Mesenchymal stem cell (in vitro differentiated cells and primary cell): ENCODE measurements around the gene PRKCA.

Source experiments
- DNase-seq: peaks from one replicate; pipeline ENCODE4 v3.0.0-alpha.2; 2013
- H2AFZ ChIP-seq: one replicate; pipeline ENCODE4 v1.6.1; 2013; ENCODE audit warnings: low read depth, mild to moderate bottlenecking, control low read depth, inconsistent platforms, low read length, moderate library complexity
- H2AK5ac ChIP-seq: 2 replicates; pipeline ENCODE4 v1.6.1; 2013; ENCODE audit warnings: low read length, moderate library complexity, mild to moderate bottlenecking, inconsistent platforms; ENCODE audit not compliant: severe bottlenecking
- H2BK120ac ChIP-seq: one replicate; pipeline ENCODE4 v1.6.1; 2013; ENCODE audit warnings: low read depth, mild to moderate bottlenecking, inconsistent platforms, low read length, moderate library complexity
- H2BK12ac ChIP-seq, 2 experiments: one replicate each; pipeline ENCODE4 v1.6.1; 2013; ENCODE audit warnings: inconsistent platforms in 2 of 2, low read length in 2 of 2, mild to moderate bottlenecking in 2 of 2, moderate library complexity in 2 of 2, control low read depth in 1 of 2
- H2BK15ac ChIP-seq: one replicate; pipeline ENCODE4 v1.6.1; 2013; ENCODE audit warnings: mild to moderate bottlenecking, low read depth, inconsistent platforms; ENCODE audit not compliant: poor library complexity, severe bottlenecking
- H2BK5ac ChIP-seq: 2 replicates; pipeline ENCODE4 v1.6.1; 2013; ENCODE audit warnings: low read depth, mild to moderate bottlenecking, low read length, control low read depth, inconsistent platforms; ENCODE audit not compliant: poor library complexity, severe bottlenecking
- H3K14ac ChIP-seq, 2 experiments: one replicate each; pipeline ENCODE4 v1.6.1; 2013; ENCODE audit warnings: inconsistent platforms in 2 of 2, low read length in 2 of 2, control low read depth in 1 of 2, mild to moderate bottlenecking in 1 of 2, moderate library complexity in 1 of 2
- H3K18ac ChIP-seq, 2 experiments: one replicate each; pipeline ENCODE4 v1.6.1; 2013; ENCODE audit warnings: inconsistent platforms in 2 of 2, low read length in 2 of 2, control low read depth in 1 of 2, low read depth in 1 of 2, mild to moderate bottlenecking in 1 of 2
- H3K23ac ChIP-seq, 2 experiments: one replicate each; pipeline ENCODE4 v1.6.1; 2013; ENCODE audit warnings: inconsistent platforms in 2 of 2, low read length in 2 of 2, mild to moderate bottlenecking in 2 of 2, moderate library complexity in 2 of 2, control low read depth in 1 of 2
- H3K27ac ChIP-seq: 2 replicates; pipeline ENCODE4 v1.5.1; 2013; ENCODE audit warnings: mild to moderate bottlenecking, moderate library complexity, low read length, control low read depth, inconsistent platforms; ENCODE audit not compliant: poor library complexity, severe bottlenecking
- H3K27me3 ChIP-seq, 2 experiments: 2 replicates each; pipeline versions ENCODE4 v1.6.1 to v1.7.0; 2013; ENCODE audit warnings: low read length in 2 of 2, mild to moderate bottlenecking in 2 of 2, moderate library complexity in 2 of 2, control low read depth in 1 of 2, inconsistent platforms in 1 of 2; ENCODE audit not compliant: control insufficient read depth in 1 of 2, insufficient read depth in 1 of 2
- H3K36me3 ChIP-seq, 2 experiments: 2 replicates each; pipeline versions ENCODE4 v1.6.1 to v1.7.0; 2013; ENCODE audit warnings: low read length in 2 of 2, control low read depth in 1 of 2, inconsistent platforms in 1 of 2, low read depth in 1 of 2, mild to moderate bottlenecking in 1 of 2; ENCODE audit not compliant: insufficient read depth in 2 of 2, control insufficient read depth in 1 of 2
- H3K4ac ChIP-seq, 2 experiments: one replicate each; pipeline ENCODE4 v1.6.1; 2013; ENCODE audit warnings: inconsistent platforms in 2 of 2, low read length in 2 of 2, mild to moderate bottlenecking in 2 of 2, moderate library complexity in 2 of 2, control low read depth in 1 of 2, low read depth in 1 of 2
- H3K4me1 ChIP-seq: 2 replicates; pipeline ENCODE4 v1.6.1; 2013; ENCODE audit warnings: low read depth, low read length, control low read depth; ENCODE audit not compliant: control insufficient read depth, insufficient read depth
- H3K4me2 ChIP-seq: 2 replicates; pipeline ENCODE4 v1.6.1; 2013; ENCODE audit warnings: low read length, mild to moderate bottlenecking, inconsistent platforms; ENCODE audit not compliant: poor library complexity, severe bottlenecking
- H3K4me3 ChIP-seq, 2 experiments: 2 replicates each; pipeline versions ENCODE4 v1.5.1 to v1.7.0; 2013; ENCODE audit warnings: low read length in 2 of 2, mild to moderate bottlenecking in 2 of 2, control low read depth in 1 of 2, low read depth in 1 of 2; ENCODE audit not compliant: insufficient read depth in 1 of 2
- H3K79me1 ChIP-seq: replicated peaks from 2 replicates; pipeline ENCODE4 v1.6.1; 2013; ENCODE audit warnings: mild to moderate bottlenecking, control low read depth, low read length, inconsistent platforms; ENCODE audit not compliant: poor library complexity, severe bottlenecking
- H3K9ac ChIP-seq: 2 replicates; pipeline ENCODE4 v1.7.0; 2013; ENCODE audit warnings: mild to moderate bottlenecking, low read length, moderate library complexity
- H3K9me3 ChIP-seq: 2 replicates; pipeline ENCODE4 v1.7.0; 2013; ENCODE audit warnings: mild to moderate bottlenecking, low read length; ENCODE audit not compliant: control insufficient read depth
- H4K8ac ChIP-seq: one replicate; pipeline ENCODE4 v1.6.1; 2013; ENCODE audit warnings: inconsistent platforms, mild to moderate bottlenecking, low read length, moderate library complexity
- H4K91ac ChIP-seq: one replicate; pipeline ENCODE4 v1.6.1; 2013; ENCODE audit warnings: mild to moderate bottlenecking, low read length, inconsistent platforms
- WGBS: methylation state at CpG from one replicate; pipeline ENCODE4 v1.1.7; 2013; ENCODE audit warnings: mixed read lengths; 5-methylcytosine and 5-hydroxymethylcytosine counted together

The PRKCA gene

GRCh38 chr17:66763056-66763455 lies 460.6 kb downstream of the PRKCA start:
- Histone ChIP-seq H3K23ac (no peak overlapping the region), H3K27ac (no peak overlapping the region), H3K18ac (no peak overlapping the region), H2BK120ac (no peak overlapping the region), H3K4me2 (no peak overlapping the region), H3K4ac (no peak overlapping the region), H3K27me3 (no peaks in the 10 kb centered on the region), H3K9me3 (no peaks in the 10 kb centered on the region), H2BK5ac (no peak overlapping the region), H4K91ac (no peak overlapping the region), H3K36me3 (peaks cover 10 to 19% of the 10 kb centered on the region in 2 experiments), H3K4me3 (no peak overlapping the region), H3K14ac (no peak overlapping the region), H2BK12ac (no peak overlapping the region), H2BK15ac (no peak overlapping the region), H3K79me1 (peaks cover 5% of the 10 kb centered on the region), H2AK5ac (no peak overlapping the region), H3K4me1 (peaks cover 4% of the 10 kb centered on the region), H3K9ac (no peak overlapping the region), H4K8ac (no peak overlapping the region), H2AFZ (no peak overlapping the region)
- DNase-seq, result no peak
- 88% methylated on average over 2 of the region's 2 CpGs for WGBS

DNA sequence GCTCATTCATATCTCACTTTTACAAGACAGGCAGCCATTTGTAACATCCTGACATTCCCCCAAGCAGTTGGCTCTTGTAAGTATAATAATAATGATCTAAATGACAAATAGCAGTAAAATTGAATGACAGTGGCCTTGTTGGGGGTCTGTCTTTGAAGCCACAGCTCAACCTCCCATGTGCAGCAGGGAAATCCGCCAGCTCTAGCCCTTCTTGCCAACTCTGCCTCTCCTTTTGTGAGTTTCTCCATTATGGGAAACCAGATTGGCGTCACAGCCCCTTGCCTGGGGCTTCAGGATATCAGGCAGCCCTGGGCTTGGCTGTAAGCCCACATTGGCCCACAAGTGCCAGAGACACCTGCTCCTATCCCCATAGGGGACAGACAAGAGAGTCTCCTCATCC lies 462.1 kb downstream of the PRKCA start:
- no peak overlapping the region for H3K4me3 ChIP-seq
- H4K8ac ChIP-seq, result no peak overlapping the region
- H3K79me1 ChIP-seq, result peaks cover 5% of the 10 kb centered on the region
- no peak overlapping the region for H2BK15ac ChIP-seq
- no peak for DNase-seq
- H2AK5ac ChIP-seq, result no peak overlapping the region
- no peak overlapping the region for H3K4ac ChIP-seq
- H3K18ac ChIP-seq, result no peak overlapping the region
- no peak overlapping the region for H2BK12ac ChIP-seq
- no peak overlapping the region for H3K9ac ChIP-seq
- no peaks in the 10 kb centered on the region for H3K27me3 ChIP-seq
- peaks cover 10 to 17% of the 10 kb centered on the region in 2 experiments for H3K36me3 ChIP-seq
- H2BK120ac ChIP-seq, result no peak overlapping the region
- no peak overlapping the region for H4K91ac ChIP-seq
- H3K23ac ChIP-seq, result no peak overlapping the region
- peaks cover 4% of the 10 kb centered on the region for H3K4me1 ChIP-seq
- no peak overlapping the region for H2AFZ ChIP-seq
- WGBS, result 97% methylated on average over 2 of the region's 2 CpGs
- H3K14ac ChIP-seq, result no peak overlapping the region
- no peak overlapping the region for H3K27ac ChIP-seq
- H2BK5ac ChIP-seq, result no peak overlapping the region
- H3K4me2 ChIP-seq, result no peak overlapping the region
- H3K9me3 ChIP-seq, result no peaks in the 10 kb centered on the region

DNA sequence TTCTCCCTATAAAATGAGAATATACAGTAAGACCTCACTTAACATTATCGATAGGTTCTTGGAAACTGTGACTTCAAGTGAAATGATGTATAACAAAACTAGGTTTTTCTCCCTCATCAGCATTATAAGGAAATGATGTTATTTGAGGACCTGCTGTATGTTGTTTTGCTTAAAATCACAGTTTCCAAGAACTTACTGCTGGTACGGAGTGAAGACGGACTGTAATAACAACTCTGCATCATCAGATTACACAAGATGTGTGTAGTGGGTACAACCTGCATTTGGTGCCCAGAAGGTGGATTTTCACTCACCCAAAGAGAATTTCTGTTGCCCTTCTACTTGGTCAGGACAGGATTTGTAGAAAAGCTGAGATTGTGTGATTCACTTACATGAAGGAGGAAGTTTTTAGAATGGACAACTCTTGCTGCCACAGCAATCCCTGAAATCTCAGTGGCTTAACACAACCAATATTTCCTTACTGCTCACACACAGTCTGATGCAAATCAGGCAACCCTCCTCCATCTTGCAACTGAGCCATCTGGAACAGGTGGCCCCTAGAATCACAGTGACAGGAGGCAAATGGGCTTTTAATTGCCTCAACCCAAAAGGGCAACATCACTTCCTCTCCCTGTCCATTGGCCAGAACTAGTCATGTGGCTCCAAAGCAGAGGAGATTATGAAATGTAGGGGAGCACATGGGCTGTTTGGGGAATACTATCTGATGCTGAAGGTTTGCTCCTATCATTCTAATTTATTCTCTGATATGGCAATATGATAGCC lies 464.9 kb downstream of the PRKCA start:
- peaks cover 5% of the 10 kb centered on the region for H3K79me1 ChIP-seq
- H3K18ac ChIP-seq, result no peak overlapping the region
- H2BK12ac ChIP-seq, result no peak overlapping the region
- peaks cover 4% of the 10 kb centered on the region for H3K4me1 ChIP-seq
- no peak overlapping the region for H2AFZ ChIP-seq
- no peak overlapping the region for H2BK5ac ChIP-seq
- H3K4me2 ChIP-seq, result no peak overlapping the region
- H3K23ac ChIP-seq, result no peak overlapping the region
- H4K8ac ChIP-seq, result no peak overlapping the region
- H4K91ac ChIP-seq, result no peak overlapping the region
- DNase-seq, result no peak
- H2BK15ac ChIP-seq, result no peak overlapping the region
- H3K27ac ChIP-seq, result no peak overlapping the region
- H3K4ac ChIP-seq, result no peak overlapping the region
- no peaks in the 10 kb centered on the region for H3K27me3 ChIP-seq
- H3K9ac ChIP-seq, result no peak overlapping the region
- no peak overlapping the region for H3K4me3 ChIP-seq
- WGBS, result 100% methylated on average over 1 of the region's 3 CpGs
- H2BK120ac ChIP-seq, result no peak overlapping the region
- H3K14ac ChIP-seq, result no peak overlapping the region
- no peak overlapping the region for H2AK5ac ChIP-seq
- peaks cover 10 to 13% of the 10 kb centered on the region in 2 experiments for H3K36me3 ChIP-seq
- no peaks in the 10 kb centered on the region for H3K9me3 ChIP-seq

DNA sequence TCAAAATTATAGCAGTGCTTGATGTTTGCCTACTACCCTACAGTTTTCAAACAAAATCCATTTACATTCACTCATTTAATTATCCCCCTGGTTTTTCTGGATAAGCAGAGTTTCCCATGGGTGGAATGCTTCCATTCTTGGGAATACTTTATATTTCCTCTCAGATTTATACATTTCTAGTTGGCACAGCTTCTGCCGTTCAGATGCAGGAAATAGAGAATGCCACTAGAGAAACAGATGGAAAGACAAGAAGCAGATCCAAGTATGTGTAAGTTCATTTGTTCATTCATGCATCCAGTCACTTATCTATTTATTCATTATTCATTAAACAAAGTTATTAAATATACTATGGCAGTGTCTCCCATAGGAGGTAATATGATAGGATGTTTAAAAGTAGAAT lies 467.5 kb downstream of the PRKCA start:
- Histone ChIP-seq H2AK5ac (no peak overlapping the region), H3K14ac (no peak overlapping the region), H3K36me3 (peaks cover 8 to 25% of the 10 kb centered on the region in 2 experiments), H2BK12ac (no peak overlapping the region), H3K4ac (no peak overlapping the region), H2BK120ac (no peak overlapping the region), H2AFZ (no peak overlapping the region), H4K8ac (no peak overlapping the region), H2BK15ac (no peak overlapping the region), H3K4me1 (peaks cover 4% of the 10 kb centered on the region), H3K9ac (no peak overlapping the region), H3K23ac (no peak overlapping the region), H3K27ac (no peak overlapping the region), H3K18ac (no peak overlapping the region), H3K79me1 (peaks cover 1% of the 10 kb centered on the region), H3K4me2 (no peak overlapping the region), H4K91ac (no peak overlapping the region), H3K9me3 (no peaks in the 10 kb centered on the region), H2BK5ac (no peak overlapping the region), H3K4me3 (no peak overlapping the region), H3K27me3 (no peaks in the 10 kb centered on the region)
- no peak for DNase-seq
- WGBS, result 67% methylated on average over 1 of the region's 1 CpG
